AG08395 (cell line): ENCODE measurements around the gene ELMO1.
"Not testable (repeated sequence)": the region's sequence is repeated elsewhere in the genome, so short reads cannot be mapped to it uniquely, and the experiment has no call there.

ENCODE experiments used
- DNase-seq: peaks from one replicate; pipeline ENCODE4 v3.0.0; 2012; ENCODE audit warnings: mixed read lengths, low spot score

Gene ELMO1

GRCh38 chr7:37013771-37014170 lies 434.9 kb downstream of the ELMO1 start:
- DNase-seq: no peak

DNA sequence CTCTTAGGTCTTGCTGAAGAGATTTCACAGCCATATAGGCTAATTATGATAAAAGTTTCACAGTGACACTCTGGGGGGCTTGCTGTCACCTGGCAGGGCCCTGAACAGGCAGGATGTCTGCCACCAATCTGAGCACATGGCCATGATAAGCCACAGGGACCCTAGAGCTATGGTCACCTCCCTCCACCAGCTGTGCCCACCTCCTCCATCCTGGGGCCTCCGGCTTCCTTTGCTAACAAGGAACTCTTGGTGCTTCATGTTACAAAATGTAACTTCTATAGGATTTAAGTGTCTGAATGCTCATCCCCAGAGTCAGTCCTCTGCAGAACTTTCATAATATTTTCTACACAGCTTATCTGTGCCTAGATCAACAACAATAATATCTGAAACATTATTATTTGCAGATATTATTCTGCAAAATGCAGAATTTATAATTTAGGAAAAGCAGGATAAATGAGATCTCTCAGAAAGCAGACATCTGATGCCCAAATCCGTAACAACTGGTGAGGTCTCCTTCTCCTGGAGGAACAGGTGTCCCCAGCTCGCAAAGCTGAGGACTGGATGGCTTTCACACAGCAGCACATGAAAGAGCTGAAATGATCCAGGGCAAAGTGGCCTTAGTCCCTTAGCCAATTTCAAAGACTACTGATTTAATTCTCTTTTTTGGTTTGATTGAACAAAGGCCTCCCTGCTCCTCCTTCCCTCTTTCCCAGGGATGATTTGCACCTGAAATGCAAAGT lies 437.3 kb downstream of the ELMO1 start:
- DNase-seq: no peak

GRCh38 chr7:37009125-37009675 lies 439.5 kb downstream of the ELMO1 start:
- no peak for DNase-seq

- DNase-seq: no peak
Measured at GRCh38 chr7:37007691-37008090, 441.0 kb downstream of the ELMO1 start.

GRCh38 chr7:37007268-37007667 lies 441.4 kb downstream of the ELMO1 start:
- DNase-seq: no peak

DNA sequence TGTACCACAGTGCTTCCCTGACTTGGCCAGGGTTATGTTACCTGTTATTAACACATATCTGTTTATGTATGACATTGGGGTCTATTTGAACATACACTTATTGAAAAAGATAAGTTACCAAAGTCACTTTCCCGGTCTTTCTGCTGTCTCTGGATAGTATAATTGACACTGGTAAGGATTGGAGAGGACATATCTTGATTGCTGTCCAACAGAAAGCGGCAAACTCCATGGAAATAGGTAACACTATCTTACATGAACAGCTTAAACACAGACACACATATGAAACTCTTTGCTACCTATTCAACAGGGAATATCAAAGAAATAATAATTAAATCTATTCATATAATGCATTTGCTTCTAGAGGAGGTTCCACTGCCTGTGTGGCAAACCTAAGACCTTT lies 441.9 kb downstream of the ELMO1 start:
- no peak for DNase-seq

DNA sequence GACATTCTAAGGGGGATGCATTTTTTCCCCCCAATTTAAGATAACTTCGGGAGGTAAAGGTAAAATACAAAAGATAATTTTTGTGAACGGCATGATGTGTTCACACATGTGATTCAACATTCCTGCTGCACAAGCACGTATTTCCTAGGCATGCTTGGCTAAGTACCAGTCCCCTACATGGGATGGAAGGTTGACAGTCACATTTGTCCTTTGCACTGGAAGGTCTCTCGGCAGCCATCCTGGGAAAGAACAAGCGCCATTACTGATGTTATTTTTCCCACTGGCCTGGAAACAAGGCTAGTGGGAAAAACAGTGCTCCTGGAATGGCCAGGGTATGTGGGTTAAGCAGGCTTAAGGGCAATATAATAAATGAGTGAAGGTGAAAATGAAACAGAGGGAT lies 448.2 kb downstream of the ELMO1 start:
- no peak for DNase-seq

DNA sequence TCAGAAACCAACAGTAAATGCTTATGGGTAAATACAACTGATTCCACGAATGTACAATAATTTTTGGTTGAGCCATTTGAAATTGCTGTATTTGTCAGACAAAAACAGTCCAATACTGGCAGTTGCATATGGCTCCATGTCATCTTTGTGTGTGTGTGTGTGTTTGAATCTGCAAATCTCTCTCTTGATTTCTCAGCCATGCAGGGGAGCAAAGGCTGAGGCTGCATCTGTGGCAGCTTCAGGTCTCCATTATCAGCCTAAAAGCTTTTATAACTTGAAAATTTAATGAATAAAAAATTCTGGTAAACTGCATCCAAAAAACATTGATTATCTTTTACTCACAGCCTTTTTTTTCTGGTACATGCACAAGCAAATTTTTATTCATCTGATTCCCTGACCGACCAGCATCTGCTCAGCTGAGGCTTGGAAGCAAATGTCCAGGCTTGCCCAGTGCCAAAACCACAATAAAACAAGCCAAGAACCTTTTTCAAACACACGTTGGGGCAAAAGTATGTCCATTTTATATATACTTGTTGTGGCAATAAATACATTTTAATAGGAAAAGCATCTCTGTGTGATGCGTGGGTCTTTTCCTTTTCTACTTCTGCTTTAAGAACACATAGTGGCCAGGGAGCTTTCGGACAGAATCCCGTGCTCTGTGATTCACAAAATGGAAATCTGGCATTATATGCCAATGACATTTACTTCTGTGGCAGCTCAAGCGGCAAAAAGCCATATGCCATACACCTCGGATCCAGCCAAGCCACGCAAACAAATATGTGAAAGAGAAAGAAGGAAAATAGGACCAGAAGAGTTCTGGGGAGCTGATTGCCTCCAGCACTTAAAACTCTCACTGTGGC lies 448.8 kb downstream of the ELMO1 start:
- DNase-seq: no peak

GRCh38 chr7:36995776-36996175 lies 452.9 kb downstream of the ELMO1 start:
- DNase-seq: no peak

- DNase-seq: no peak
Measured at GRCh38 chr7:36994456-36995112, 454.1 kb downstream of the ELMO1 start.

- peak; percentile 83 for DNase-seq
Measured at GRCh38 chr7:36986948-36987724, 461.5 kb downstream of the ELMO1 start.

DNA sequence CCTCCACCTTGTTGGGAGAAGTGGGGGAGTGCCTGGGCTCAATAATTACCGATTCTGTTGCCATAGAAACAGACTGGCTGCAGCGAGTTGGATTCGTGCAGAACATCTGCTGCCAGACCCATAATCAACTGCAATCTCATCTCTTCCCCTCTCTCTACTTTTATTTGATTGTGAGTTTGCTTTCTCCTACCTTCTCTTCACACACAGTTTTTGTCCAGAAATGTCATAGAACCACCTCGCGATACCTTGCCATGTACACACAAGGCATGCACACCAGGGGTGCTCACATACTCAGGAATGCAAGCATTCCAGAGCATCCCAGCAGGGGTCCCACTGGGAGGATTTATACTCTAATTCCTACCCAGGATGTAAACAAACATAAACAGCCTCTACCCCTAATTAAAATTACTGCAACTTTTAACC lies 462.1 kb downstream of the ELMO1 start:
- no peak for DNase-seq

GRCh38 chr7:36985866-36986400 lies 462.7 kb downstream of the ELMO1 start:
- DNase-seq: no peak

GRCh38 chr7:36985316-36985715 lies 463.3 kb downstream of the ELMO1 start:
- no peak for DNase-seq

GRCh38 chr7:36984710-36985312 lies 463.9 kb downstream of the ELMO1 start:
- no peak for DNase-seq

- no peak for DNase-seq
Measured at GRCh38 chr7:36984041-36984521, 464.6 kb downstream of the ELMO1 start.

- DNase-seq: no peak
Measured at GRCh38 chr7:36982766-36983165, 465.9 kb downstream of the ELMO1 start.

GRCh38 chr7:36979810-36980248 lies 468.8 kb downstream of the ELMO1 start:
- DNase-seq: no peak

DNA sequence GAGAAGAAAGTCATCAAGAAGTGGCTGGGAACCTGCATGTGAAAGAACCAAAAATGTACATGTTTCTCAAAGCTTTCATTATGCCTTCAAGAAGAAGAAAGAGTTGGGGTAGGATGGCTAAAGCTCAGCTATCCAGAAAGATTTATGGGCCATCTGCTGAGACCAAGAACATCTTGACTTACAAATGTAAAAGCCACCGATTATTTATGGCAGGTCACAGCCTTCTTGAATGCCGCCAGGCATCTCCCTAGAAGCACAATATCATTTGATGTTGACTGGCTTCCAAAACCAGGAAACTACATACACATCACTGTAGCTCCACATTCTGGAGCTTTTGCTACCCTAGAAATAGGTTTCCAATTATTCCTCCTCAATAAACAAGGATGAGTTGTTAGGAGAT lies 470.2 kb downstream of the ELMO1 start:
- DNase-seq: no peak

GRCh38 chr7:36977878-36978277 lies 470.8 kb downstream of the ELMO1 start:
- DNase-seq: no peak

- DNase-seq: not testable (repeated sequence)
Measured at GRCh38 chr7:36973534-36973933, 475.1 kb downstream of the ELMO1 start.
